GM18861 (cell line): ENCODE results near the gene SDR42E1.

ENCODE experiments used
- ATAC-seq: cut with Tn5 transposase; IDR thresholded peaks from one replicate; pipeline ENCODE4 v1.9.1; 2021; ENCODE audit not compliant: unreplicated experiment

Gene SDR42E1

GRCh38 chr16:81942007-81942601 is 69.2 kb downstream of the SDR42E1 start:
- no peak for ATAC-seq

GRCh38 chr16:81940781-81941560 is 70.3 kb downstream of the SDR42E1 start:
- no peak for ATAC-seq

DNA sequence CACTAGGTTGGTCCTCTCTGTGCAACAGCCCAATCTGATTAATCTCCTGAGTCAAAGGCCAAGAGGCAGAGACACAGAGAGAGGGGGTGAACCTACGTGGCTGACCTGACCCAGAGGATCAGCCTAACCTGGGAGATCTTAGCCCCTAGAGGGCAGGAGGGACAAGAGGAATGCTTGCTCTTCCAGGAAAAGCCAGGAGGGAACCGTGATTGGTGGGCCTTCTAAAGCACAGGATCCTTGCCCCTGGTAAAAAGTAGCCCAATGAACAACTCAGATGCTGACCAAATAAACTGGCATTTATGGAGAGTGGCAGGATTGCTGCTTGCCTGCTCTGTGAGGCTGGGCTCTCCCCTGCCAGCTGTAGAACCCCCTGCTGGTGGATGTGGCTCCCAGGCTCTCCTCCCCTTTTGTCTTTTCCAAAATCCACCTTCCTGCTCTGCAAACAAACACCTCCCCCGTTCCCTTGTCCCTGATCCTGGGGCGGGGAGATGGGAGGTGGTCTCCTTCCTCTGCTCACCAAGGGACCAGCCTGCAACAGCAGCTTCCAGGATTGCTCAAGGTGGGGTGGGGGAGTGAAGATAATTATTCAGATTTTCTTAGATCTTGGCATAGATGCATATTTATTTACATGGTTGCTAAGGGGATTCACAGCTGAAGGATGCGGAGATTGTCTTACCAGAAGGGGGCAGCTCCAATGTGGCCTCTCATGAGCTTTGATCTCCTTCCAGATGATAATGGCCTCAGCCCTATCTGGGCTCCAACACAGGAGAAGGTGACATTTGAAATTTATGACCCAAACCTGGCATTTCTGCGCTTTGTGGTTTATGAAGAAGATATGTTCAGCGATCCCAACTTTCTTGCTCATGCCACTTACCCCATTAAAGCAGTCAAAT is 71.9 kb downstream of the SDR42E1 start:
- no peak for ATAC-seq
